Epithelial cell of proximal tubule (primary cell): ENCODE data around the gene OR10H5. TPM values are rescaled to one million over a fixed set of nuclear protein-coding genes. Genes with fewer than 3 reads are reported as not detected.
"Not testable (repeated sequence)": the region's sequence is repeated elsewhere in the genome, so short reads cannot be mapped to it uniquely, and the experiment has no call there.

Experiments
- DNase-seq: peaks from one replicate; pipeline ENCODE4 v3.0.0-alpha.2; 2011; ENCODE audit warnings: low read depth
- H3K4me3 ChIP-seq: 2 replicates; pipeline ENCODE4 v1.5.1; 2011; ENCODE audit warnings: low read depth, mild to moderate bottlenecking, low read length
- CTCF ChIP-seq: conservative IDR thresholded peaks from 2 replicates; pipeline ENCODE4 v1.5.1; 2012; ENCODE audit warnings: low read depth, mild to moderate bottlenecking, low read length
- total RNA-seq: library from RNA; depleted of rRNA; stranded (reverse); fragments of >200 nt; gene quantifications from 2 replicates; pipeline ENCODE4 v1.2.3, GENCODE V29; 2015

The OR10H5 gene
- total RNA-seq, 1 donor from 2014 or later = not detected

GRCh38 chr19:15813916-15814315, 26.5 kb downstream of the OR10H5 start:
- no peak for TF ChIP-seq CTCF
- no peak overlapping the region for H3K4me3 ChIP-seq
- no peak for DNase-seq

GRCh38 chr19:15815306-15815705, 27.8 kb downstream of the OR10H5 start, which contains the start of gene OR10H1:
Gene OR10H1 (minus strand): TSS chr19:15815664. CDS start chr19:15808037, 7,627 bp downstream.
- no peak within 1 kb of the TSS for H3K4me3 ChIP-seq
- TF ChIP-seq CTCF = no peak
- no peak for DNase-seq

- DNase-seq = no peak
- TF ChIP-seq CTCF = no peak
- no peak overlapping the region for H3K4me3 ChIP-seq
Observed at GRCh38 chr19:15820646-15821045, 33.2 kb downstream of the OR10H5 start.

- TF ChIP-seq CTCF = no peak
- H3K4me3 ChIP-seq = no peak overlapping the region
- DNase-seq = no peak
Observed at GRCh38 chr19:15825753-15826152, 38.3 kb downstream of the OR10H5 start.

- DNase-seq = no peak
- TF ChIP-seq CTCF = no peak
- H3K4me3 ChIP-seq = no peak overlapping the region
Observed at GRCh38 chr19:15828121-15828610, 40.7 kb downstream of the OR10H5 start.

GRCh38 chr19:15828611-15829305, 41.3 kb downstream of the OR10H5 start:
- not testable (repeated sequence) for H3K4me3 ChIP-seq, DNase-seq

- no peak for TF ChIP-seq CTCF
- H3K4me3 ChIP-seq = no peak overlapping the region
- no peak for DNase-seq
Observed at GRCh38 chr19:15829306-15829698, 41.8 kb downstream of the OR10H5 start.
